Sigmoid colon (tissue), 4 donors: Measurements from ENCODE around the gene SEZ6L2.

Experiments
- CTCF ChIP-seq, 4 experiments: fragments of 450-650 bp in 3 of 4; fragments of 200-600 bp in 1 of 4; IDR thresholded peaks; one replicate each; pipeline ENCODE4 v1.5.1; 2016 to 2019; ENCODE audit warnings: antibody characterized with exemption in 4 of 4, mild to moderate bottlenecking in 3 of 4, moderate library complexity in 2 of 4
- EP300 ChIP-seq, 4 donors: sonication (generic); formaldehyde crosslinking; IDR thresholded peaks; one replicate each; pipeline ENCODE4 v1.6.1; 2017; ENCODE audit warnings: antibody characterized with exemption in 4 of 4
- POLR2A ChIP-seq, 2 donors: fragments of 450-650 bp; IDR thresholded peaks; one replicate each; pipeline ENCODE4 v1.6.1; 2016; ENCODE audit warnings: antibody characterized with exemption in 2 of 2, mild to moderate bottlenecking in 2 of 2, moderate library complexity in 2 of 2
- POLR2AphosphoS5 ChIP-seq, 4 donors: sonication (generic); formaldehyde crosslinking; IDR thresholded peaks; one replicate each; pipeline ENCODE4 v1.6.1; 2017; ENCODE audit warnings: antibody characterized with exemption in 4 of 4

GRCh38 chr16:29858974-29859373, 40.4 kb downstream of the SEZ6L2 start:
- TF ChIP-seq POLR2A (IDR thresholded peaks at IDR 0.05) (no peak), CTCF (IDR thresholded peaks at IDR 0.05) (no peak), POLR2AphosphoS5 (IDR thresholded peaks at IDR 0.05) (no peak), EP300 (IDR thresholded peaks at IDR 0.05) (no peak)
